ENCODE data around the gene PPP4C. TPM values are rescaled to one million over a fixed set of nuclear protein-coding genes. Genes with fewer than 3 reads are reported as not detected.
A peak's percentile ranks its signal among the peaks of the same experiment; 100 is the strongest.

The PPP4C gene
- total and polyA plus RNA-seq, 2 of the 8 experiments (the other 6 are each of a cell fraction or from before 2014, with no cell fraction given) = 148 to 298 TPM

- H2BK15ac ChIP-seq (ENCODE audit: low read length) = no peak overlapping the region
- H2BK5ac ChIP-seq (ENCODE audit: low read depth, low read length) = no peak overlapping the region
- H2BK12ac ChIP-seq (ENCODE audit: low read depth, low read length) = no peak overlapping the region
- H3K4me2 ChIP-seq (ENCODE audit: insufficient read depth in 1 of 2, low read depth in 2 of 2, low read length in 2 of 2) = no peak overlapping the region
- H3K14ac ChIP-seq (ENCODE audit: insufficient read length) = no peak overlapping the region
- H3K23ac ChIP-seq (ENCODE audit: insufficient read length) = no peak overlapping the region
- no peak overlapping the region for H4K5ac ChIP-seq (ENCODE audit: insufficient read length, low read depth, low read length)
- H3K4ac ChIP-seq (replicated peaks; ENCODE audit: insufficient read length, low read depth, low read length) = no peak overlapping the region
- no peak overlapping the region for H2BK20ac ChIP-seq (ENCODE audit: low read length)
- FAIRE-seq = no peak
- CTCF ChIA-PET (ENCODE audit: partially characterized antibody) = interaction anchor here (0.5 to 3.7 kb wide), 12 partner anchors 10 to 193 kb away, joined by 3 to 25 read pairs (median 3); partner anchors contain the start of genes TBX6 and TLCD3B
- no peaks in the 10 kb centered on the region for H3K79me2 ChIP-seq (ENCODE audit: control insufficient read depth in 1 of 2, insufficient read depth in 2 of 2, low read length in 2 of 2)
- peaks cover 0 to 6% (median 1%) of the 10 kb centered on the region in 4 experiments; a peak in 3 of 7 replicates for H3K27me3 ChIP-seq (replicated peaks in 1 of 4; ENCODE audit: control insufficient read depth in 3 of 4, extremely low read depth in 1 of 4, insufficient read depth in 3 of 4, low read length in 3 of 4)
- TF ChIP-seq KDM5A (IDR thresholded peaks at IDR 0.05; ENCODE audit: low read length) (no peak), TBP (IDR thresholded peaks at IDR 0.05; ENCODE audit: low read depth, low read length) (no peak), PHF8 (conservative IDR thresholded peaks at IDR 0.05; ENCODE audit: low read depth, low read length) (no peak), POU5F1 (IDR thresholded peaks at IDR 0.05; ENCODE audit: low read depth, low read length) (no peak), POLR2A (IDR thresholded peaks at IDR 0.05; ENCODE audit: control extremely low read depth in 1 of 2, low read depth in 2 of 2, low read length in 2 of 2) (no peak), JUN (IDR thresholded peaks at IDR 0.05; ENCODE audit: low read depth, low read length) (no peak), RAD21 (IDR thresholded peaks at IDR 0.05 in 1 of 2, conservative IDR thresholded peaks at IDR 0.05 in 1 of 2; ENCODE audit: low read depth in 2 of 2, low read length in 2 of 2) (peak; percentile 10 to 36; a peak in 2 of 4 replicates), CTCF (IDR thresholded peaks at IDR 0.05; ENCODE audit: control extremely low read depth in 1 of 3, insufficient read depth in 1 of 3, low read depth in 1 of 3, low read length in 3 of 3) (peak in 2 of 3 experiments; percentile 1 to 41; a peak in 2 of 4 replicates), ASH2L (IDR thresholded peaks at IDR 0.05; ENCODE audit: low read length) (no peak), E2F6 (IDR thresholded peaks at IDR 0.05) (no peak)
- no peaks in the 10 kb centered on the region for H3K36me3 ChIP-seq (ENCODE audit: control insufficient read depth in 2 of 4, insufficient read depth in 4 of 4, low read length in 3 of 4)
- H2BK120ac ChIP-seq (replicated peaks; ENCODE audit: low read depth, low read length) = no peak overlapping the region
- no peak overlapping the region for H3K9ac ChIP-seq (replicated peaks in 1 of 4; ENCODE audit: extremely low read depth in 1 of 4, low read depth in 3 of 4, low read length in 3 of 4)
- H4K91ac ChIP-seq (replicated peaks; ENCODE audit: insufficient read length, low read length) = no peak overlapping the region
- H3K27ac ChIP-seq (ENCODE audit: low read depth, low read length) = no peak overlapping the region
- WGBS, 2 experiments (ENCODE audit: extremely low coverage in 1 of 2, insufficient coverage in 1 of 2, insufficient read length in 1 of 2, insufficient replicate concordance in 2 of 2, low coverage in 1 of 2, low lambda C conversion rate in 2 of 2, missing lambda C conversion rate in 1 of 2) = 49% methylated on average over 5 of the region's 5 CpGs; no CpG with 5 or more reads in 1 of the 2 experiments
- no peaks in the 10 kb centered on the region for H3K4me1 ChIP-seq (replicated peaks in 1 of 4; ENCODE audit: control insufficient read depth in 3 of 4, insufficient read depth in 4 of 4, low read length in 3 of 4)
- H4K20me1 ChIP-seq (replicated peaks in 1 of 2; ENCODE audit: control insufficient read depth in 1 of 2, insufficient read depth in 2 of 2, low read length in 2 of 2) = peaks cover 0 to 5% of the 10 kb centered on the region in 2 experiments
- H3K79me1 ChIP-seq (ENCODE audit: low read depth, low read length) = peaks cover 3% of the 10 kb centered on the region; the same call in 1 of the 2 replicates
- POLR2A ChIA-PET (ENCODE audit: partially characterized antibody) = no interaction called here
- no peak overlapping the region for H2AFZ ChIP-seq (ENCODE audit: low read length)
- no peak for DNase-seq (ENCODE audit: low read depth in 1 of 2, low spot score in 2 of 2)
- no peak overlapping the region for H3K18ac ChIP-seq (ENCODE audit: extremely low read depth, low read length)
- no peak overlapping the region for H2AK5ac ChIP-seq (ENCODE audit: low read depth, low read length)
- H4K8ac ChIP-seq (ENCODE audit: extremely low read depth, insufficient read depth, low read length) = no peak overlapping the region
- H3K9me3 ChIP-seq (ENCODE audit: insufficient read depth in 2 of 2, low read depth in 1 of 2, low read length in 1 of 2) = no peaks in the 10 kb centered on the region
- no peak overlapping the region for H3K4me3 ChIP-seq (ENCODE audit: extremely low read depth in 1 of 4, insufficient read depth in 2 of 4, low read depth in 3 of 4, low read length in 4 of 4)
- H3K56ac ChIP-seq (replicated peaks; ENCODE audit: insufficient read length, low read depth, low read length) = no peak overlapping the region
- peaks cover 6% of the 10 kb centered on the region; the same call in 1 of the 2 replicates for H3K23me2 ChIP-seq (ENCODE audit: low read depth, low read length)
Measured at GRCh38 chr16:30041841-30042240, 34.0 kb upstream of the PPP4C start.
